HCT116 (cell line): ENCODE measurements around the gene FBXL7. TPM values are rescaled to one million over a fixed set of nuclear protein-coding genes. Genes with fewer than 3 reads are reported as not detected.

Source experiments
- ATAC-seq: fragments of 200-7000 bp; cut with Tn5 transposase; 2 replicates; pipeline ENCODE4 v1.9.1; 2020; ENCODE audit warnings: mild to moderate bottlenecking, moderate library complexity
- BruUV-seq: library from RNA; stranded (reverse); fragments of 400-500 nt; replicated peaks from 2 replicates; lab custom pipeline; 2021; lab: Mats Ljungman, UMichigan
- CTCF ChIA-PET: fragments of 300-600 bp; sonication (Branson Sonifier 250); formaldehyde crosslinking; loops from one replicate; lab custom pipeline; 2021; ENCODE audit warnings: antibody characterized with exemption; lab: Charles Lee
- POLR2A ChIA-PET: fragments of 300-600, 350-600 bp; sonication (Branson Sonifier 250); formaldehyde crosslinking; loops from one replicate; lab custom pipeline; 2021; ENCODE audit warnings: antibody characterized with exemption; lab: Charles Lee
- RAD21 ChIA-PET, 2 experiments: fragments of 300-600 bp; sonication (Branson Sonifier 250); formaldehyde crosslinking; loops; one replicate each; lab custom pipeline; 2023; ENCODE audit warnings: low total read pairs in 2 of 2; ENCODE audit not compliant: uncharacterized antibody in 2 of 2, unreplicated experiment in 2 of 2, low non-redundant PET in 1 of 2; lab: Charles Lee
- DNase-seq: peaks from one replicate; pipeline ENCODE4 v3.0.0-alpha.2; 2010; ENCODE audit warnings: low read depth, low spot score
- H2AFZ ChIP-seq: fragments of 200-600 bp; shearing (Covaris generic), sonication (generic); 2 replicates; pipeline ENCODE4 v1.6.1; 2017; ENCODE audit warnings: low read depth, mixed run types, mixed read lengths, antibody characterized with exemption, low read length; ENCODE audit not compliant: poor library complexity, severe bottlenecking
- H3K27ac ChIP-seq: 2 replicates; pipeline ENCODE4 v1.5.1; 2012; ENCODE audit warnings: low read depth, low read length
- H3K27me3 ChIP-seq: fragments of 200-600 bp; sonication (generic); 2 replicates; pipeline ENCODE4 v1.6.1; 2016; ENCODE audit warnings: mixed run types, low read length, mixed read lengths; ENCODE audit not compliant: insufficient read depth
- H3K36me3 ChIP-seq, 2 experiments: fragments of 200-500 bp in 1 of 2; fragments of 200-600 bp in 1 of 2; sonication (Bioruptor generic) in 1 of 2; sonication (generic) in 1 of 2; 2 replicates each; pipeline versions ENCODE4 v1.5.1 to v1.6.1; 2014 to 2016; ENCODE audit warnings: low read length in 2 of 2, inconsistent platforms in 1 of 2, mixed read lengths in 1 of 2, mixed run types in 1 of 2; ENCODE audit not compliant: insufficient read depth in 2 of 2, control insufficient read depth in 1 of 2
- H3K4me1 ChIP-seq, 2 experiments: fragments of 200-600 bp in 1 of 2; sonication (generic) in 1 of 2; 2 replicates each; pipeline versions ENCODE4 v1.5.1 to v1.6.1; 2012 to 2017; ENCODE audit warnings: low read length in 2 of 2, inconsistent platforms in 1 of 2, mild to moderate bottlenecking in 1 of 2, mixed read lengths in 1 of 2, mixed run types in 1 of 2, moderate library complexity in 1 of 2; ENCODE audit not compliant: insufficient read depth in 2 of 2, control insufficient read depth in 1 of 2
- H3K4me2 ChIP-seq: fragments of 200-600 bp; sonication (generic); 2 replicates; pipeline ENCODE4 v1.6.1; 2017; ENCODE audit warnings: mixed run types, low read length, mixed read lengths
- H3K4me3 ChIP-seq, 2 experiments: fragments of 200-600 bp in 1 of 2; sonication (generic) in 1 of 2; replicated peaks in 1 of 2; 2 replicates each; pipeline ENCODE4 v1.5.1; 2011 to 2016; ENCODE audit warnings: low read length in 2 of 2, control low read depth in 1 of 2, low read depth in 1 of 2, mild to moderate bottlenecking in 1 of 2, mixed read lengths in 1 of 2, mixed run types in 1 of 2
- H3K79me2 ChIP-seq: fragments of 200-600 bp; sonication (generic); 2 replicates; pipeline ENCODE4 v1.6.1; 2017; ENCODE audit warnings: mild to moderate bottlenecking, mixed run types, low read length, moderate library complexity, mixed read lengths; ENCODE audit not compliant: insufficient read depth
- H3K9ac ChIP-seq: fragments of 200-600 bp; sonication (generic); 2 replicates; pipeline ENCODE4 v1.6.1; 2016; ENCODE audit warnings: low read length, mixed read lengths
- H3K9me2 ChIP-seq: fragments of 200-600 bp; sonication (generic), shearing (Covaris generic); 2 replicates; pipeline ENCODE4 v1.6.1; 2017; ENCODE audit warnings: mixed run types, mild to moderate bottlenecking, moderate library complexity; ENCODE audit not compliant: insufficient read depth
- H3K9me3 ChIP-seq, 2 experiments: fragments of 200-500 bp in 1 of 2; fragments of 200-600 bp in 1 of 2; sonication (Bioruptor generic) in 1 of 2; sonication (generic) in 1 of 2; 2 replicates each; pipeline ENCODE4 v1.6.1; 2014 to 2017; ENCODE audit warnings: low read length in 2 of 2, mixed read lengths in 2 of 2, inconsistent platforms in 1 of 2, low read depth in 1 of 2, mild to moderate bottlenecking in 1 of 2, mixed run types in 1 of 2, moderate library complexity in 1 of 2; ENCODE audit not compliant: control insufficient read depth in 1 of 2, insufficient read depth in 1 of 2
- H4K20me1 ChIP-seq: fragments of 200-600 bp; sonication (generic), shearing (Covaris generic); 2 replicates; pipeline ENCODE4 v1.6.1; 2017; ENCODE audit warnings: mixed run types, mild to moderate bottlenecking, moderate library complexity; ENCODE audit not compliant: insufficient read depth
- ATF3 ChIP-seq: IDR thresholded peaks from 2 replicates; pipeline ENCODE4 v1.6.1; 2012
- CBX3 ChIP-seq: IDR thresholded peaks from 2 replicates; pipeline ENCODE4 v1.6.1; 2012; ENCODE audit warnings: low read depth
- CTCF ChIP-seq, 3 experiments: fragments of 200-600 bp in 1 of 3; sonication (generic) in 1 of 3; IDR thresholded peaks in 2 of 3; conservative IDR thresholded peaks in 1 of 3; 2 replicates each; pipeline ENCODE4 v1.5.1; 2012 to 2017; ENCODE audit warnings: low read depth in 2 of 3, low read length in 2 of 3, antibody characterized with exemption in 1 of 3, borderline replicate concordance in 1 of 3, control low read depth in 1 of 3, mild to moderate bottlenecking in 1 of 3, mixed read lengths in 1 of 3, mixed run types in 1 of 3, moderate library complexity in 1 of 3; ENCODE audit not compliant: insufficient read depth in 1 of 3
- EGR1 ChIP-seq: IDR thresholded peaks from 2 replicates; pipeline ENCODE4 v1.6.1; 2012; ENCODE audit warnings: low read depth
- EZH2phosphoT487 ChIP-seq: fragments of 200-600 bp; IDR thresholded peaks from 2 replicates; pipeline ENCODE4 v1.6.1; 2018; ENCODE audit warnings: antibody characterized with exemption, borderline replicate concordance
- FOSL1 ChIP-seq: IDR thresholded peaks from 2 replicates; pipeline ENCODE4 v1.6.1; 2012; ENCODE audit warnings: low read depth
- JUND ChIP-seq: IDR thresholded peaks from 2 replicates; pipeline ENCODE4 v1.6.1; 2012
- POLR2A ChIP-seq: IDR thresholded peaks from 2 replicates; pipeline ENCODE4 v1.7.0; 2011; ENCODE audit warnings: borderline replicate concordance; ENCODE audit not compliant: insufficient read depth, insufficient read length; ENCODE audit errors: extremely low read depth
- POLR2AphosphoS5 ChIP-seq: IDR thresholded peaks from 2 replicates; pipeline ENCODE4 v1.6.1; 2011; ENCODE audit warnings: mild to moderate bottlenecking, low read depth, low read length, moderate library complexity
- RAD21 ChIP-seq: IDR thresholded peaks from 2 replicates; pipeline ENCODE4 v1.6.1; 2012; ENCODE audit warnings: low read depth, mild to moderate bottlenecking
- REST ChIP-seq: IDR thresholded peaks from 2 replicates; pipeline ENCODE4 v1.6.1; 2012; ENCODE audit warnings: low read depth
- SIN3A ChIP-seq: IDR thresholded peaks from 2 replicates; pipeline ENCODE4 v1.6.1; 2012; ENCODE audit warnings: low read depth
- SRF ChIP-seq: IDR thresholded peaks from 2 replicates; pipeline ENCODE4 v1.6.1; 2012; ENCODE audit warnings: low read depth
- TCF7L2 ChIP-seq: IDR thresholded peaks from 2 replicates; pipeline ENCODE4 v1.7.0; 2011; ENCODE audit warnings: borderline replicate concordance, inconsistent platforms; ENCODE audit not compliant: insufficient read depth, insufficient read length; ENCODE audit errors: extremely low read depth
- YY1 ChIP-seq: IDR thresholded peaks from 2 replicates; pipeline ENCODE4 v1.6.1; 2011; ENCODE audit warnings: low read length, low read depth, moderate library complexity, mild to moderate bottlenecking; ENCODE audit not compliant: insufficient replicate concordance; ENCODE audit errors: extremely low read depth
- ZFX ChIP-seq: fragments of 450-650 bp; IDR thresholded peaks from 2 replicates; pipeline ENCODE4 v1.6.1; 2017
- intact Hi-C: fragments of 100-400 bp; cut with micrococcal nuclease; formaldehyde crosslinking; loops from 2 replicates; pipeline ENCODE4 v1.10.0; 2022
- total RNA-seq: library from RNA; stranded (reverse); gene quantifications from one replicate; pipeline ENCODE4 v1.2.1, GENCODE V29; 2021; ENCODE audit not compliant: unreplicated experiment

The FBXL7 gene
- total RNA-seq, 1 experiment from 2014 or later = 0.05 TPM

GRCh38 chr5:15789642-15790041 is 289.7 kb downstream of the FBXL7 start:
- DNase-seq (no peak), ATAC-seq (no peak)
- no peak overlapping the region for H3K9ac ChIP-seq
- H2AFZ ChIP-seq = no peak overlapping the region
- H3K36me3 ChIP-seq = no peaks in the 10 kb centered on the region
- CTCF ChIA-PET = no interaction called here
- H3K27ac ChIP-seq = no peak overlapping the region
- peaks cover 8 to 18% of the 10 kb centered on the region in 2 experiments; a peak in 2 of 4 replicates for H3K9me3 ChIP-seq
- no peaks in the 10 kb centered on the region for H3K4me1 ChIP-seq
- no peak overlapping the region for H3K4me2 ChIP-seq
- H3K4me3 ChIP-seq = no peak overlapping the region
- H4K20me1 ChIP-seq = no peaks in the 10 kb centered on the region
- TF ChIP-seq RAD21 = no peak
- no peak for TF ChIP-seq CTCF (IDR thresholded peaks at IDR 0.05 in 2 of 3, conservative IDR thresholded peaks at IDR 0.05 in 1 of 3; ENCODE audit: borderline replicate concordance in 1 of 3, insufficient read depth in 1 of 3, low read depth in 2 of 3, low read length in 2 of 3)
- no peak for TF ChIP-seq YY1
- TF ChIP-seq EZH2phosphoT487 = no peak
- no peak for TF ChIP-seq TCF7L2
- TF ChIP-seq POLR2A = no peak
- no peak for TF ChIP-seq POLR2AphosphoS5
- TF ChIP-seq ATF3 = no peak
- no peak for TF ChIP-seq REST
- TF ChIP-seq JUND = no peak
- no peak for TF ChIP-seq SRF
- TF ChIP-seq FOSL1 = no peak
- TF ChIP-seq EGR1 = no peak
- TF ChIP-seq ZFX = no peak
- no peak for TF ChIP-seq CBX3
- TF ChIP-seq SIN3A = no peak
- RAD21 ChIA-PET = no interaction called here
- H3K27me3 ChIP-seq = no peaks in the 10 kb centered on the region
- no TSS peak for BruUV-seq
- POLR2A ChIA-PET = no interaction called here
- H3K9me2 ChIP-seq = no peaks in the 10 kb centered on the region
- no peaks in the 10 kb centered on the region for H3K79me2 ChIP-seq
- intact Hi-C loops = no loop called here
